ENCODE data around the gene HABP2. TPM values are rescaled to one million over a fixed set of nuclear protein-coding genes. Genes with fewer than 3 reads are reported as not detected.

HABP2 gene
- total RNA-seq, result 0.16 and 1.3 TPM in 2 replicates

GRCh38 chr10:113552701-113553100 is at the start of gene HABP2:
TSS of gene HABP2 (plus strand) at chr10:113553053. CDS start at chr10:113553122, 69 bp downstream.

Other genes starting within 250 kb of the HABP2 start
- not detected in 2 replicates for gene NRAP, start 111.0 kb downstream of the HABP2 start, total RNA-seq
- gene CASP7, start 126.9 kb downstream of the HABP2 start, total RNA-seq, result 12.5 and 16.2 TPM in 2 replicates
- not detected in 2 replicates for gene PLEKHS1, start 198.6 kb downstream of the HABP2 start, total RNA-seq

All from mesangial cell (primary cell).